ENCODE data around the gene JAG1. TPM values are rescaled to one million over a fixed set of nuclear protein-coding genes. Genes with fewer than 3 reads are reported as not detected.

JAG1 gene
- total RNA-seq, 2 experiments from 2014 or later: 0.28 to 0.89 TPM

GRCh38 chr20:10639737-10640556 lies 33.9 kb downstream of the JAG1 start:
- Mint-ChIP-seq H3K9me3 (no peaks in the 10 kb centered on the region), H3K27me3 (no peaks in the 10 kb centered on the region), H3K4me3 (no peak overlapping the region), H3K36me3 (peaks cover 11% of the 10 kb centered on the region), H3K27ac (no peak overlapping the region), H3K4me1 (peaks cover 6% of the 10 kb centered on the region)
- POLR2A ChIA-PET: no interaction called here
- ATAC-seq (ENCODE audit: low read depth) (no peak), DNase-seq (no peak)

- DNase-seq: no peak
- peaks cover 2% of the 10 kb centered on the region for H3K4me1 Mint-ChIP-seq
- H3K9me3 Mint-ChIP-seq: no peaks in the 10 kb centered on the region
- peaks cover 11% of the 10 kb centered on the region for H3K36me3 Mint-ChIP-seq
- H3K27me3 Mint-ChIP-seq: no peaks in the 10 kb centered on the region
- ATAC-seq (ENCODE audit: low read depth): no peak
- POLR2A ChIA-PET: no interaction called here
- no peak overlapping the region for H3K27ac Mint-ChIP-seq
- no peak overlapping the region for H3K4me3 Mint-ChIP-seq
Observed at GRCh38 chr20:10639077-10639736, 34.6 kb downstream of the JAG1 start.

- Mint-ChIP-seq H3K9me3 (no peaks in the 10 kb centered on the region), H3K4me3 (no peak overlapping the region), H3K36me3 (peaks cover 11% of the 10 kb centered on the region), H3K27me3 (no peaks in the 10 kb centered on the region), H3K27ac (no peak overlapping the region), H3K4me1 (peaks cover 3% of the 10 kb centered on the region)
- ATAC-seq (ENCODE audit: low read depth): no peak
- no peak for DNase-seq
- POLR2A ChIA-PET: no interaction called here
Observed at GRCh38 chr20:10637563-10637962, 36.2 kb downstream of the JAG1 start.

GRCh38 chr20:10637031-10637559 lies 36.7 kb downstream of the JAG1 start:
- peaks cover 3% of the 10 kb centered on the region for H3K4me1 Mint-ChIP-seq
- no peak for ATAC-seq (ENCODE audit: low read depth)

GRCh38 chr20:10636326-10636818 lies 37.4 kb downstream of the JAG1 start:
- ATAC-seq (ENCODE audit: low read depth) (no peak), DNase-seq (no peak)
- no peaks in the 10 kb centered on the region for H3K9me3 Mint-ChIP-seq
- H3K4me3 Mint-ChIP-seq: no peak overlapping the region
- H3K27me3 Mint-ChIP-seq: no peaks in the 10 kb centered on the region
- no peak overlapping the region for H3K27ac Mint-ChIP-seq
- peaks cover 3% of the 10 kb centered on the region for H3K4me1 Mint-ChIP-seq
- peaks cover 8% of the 10 kb centered on the region for H3K36me3 Mint-ChIP-seq
- POLR2A ChIA-PET: no interaction called here

More at GRCh38 chr20:10637031-10637559, 36.7 kb downstream of the JAG1 start:
- peaks cover 8% of the 10 kb centered on the region for H3K36me3 Mint-ChIP-seq
- POLR2A ChIA-PET: no interaction called here
- DNase-seq: no peak
- H3K4me3 Mint-ChIP-seq: no peak overlapping the region
- H3K9me3 Mint-ChIP-seq: no peaks in the 10 kb centered on the region
- no peak overlapping the region for H3K27ac Mint-ChIP-seq
- H3K27me3 Mint-ChIP-seq: no peaks in the 10 kb centered on the region

- H3K4me3 Mint-ChIP-seq: no peak overlapping the region
- H3K36me3 Mint-ChIP-seq: peaks cover 6% of the 10 kb centered on the region
- no peaks in the 10 kb centered on the region for H3K27me3 Mint-ChIP-seq
- peaks cover 3% of the 10 kb centered on the region for H3K4me1 Mint-ChIP-seq
- POLR2A ChIA-PET: no interaction called here
- no peak for ATAC-seq (ENCODE audit: low read depth)
- no peak overlapping the region for H3K27ac Mint-ChIP-seq
- no peak for DNase-seq
- no peaks in the 10 kb centered on the region for H3K9me3 Mint-ChIP-seq
Observed at GRCh38 chr20:10635476-10636208, 38.2 kb downstream of the JAG1 start.

- H3K4me1 Mint-ChIP-seq: peaks cover 3% of the 10 kb centered on the region
- no peak overlapping the region for H3K27ac Mint-ChIP-seq
- H3K9me3 Mint-ChIP-seq: no peaks in the 10 kb centered on the region
- no peak for DNase-seq
- H3K27me3 Mint-ChIP-seq: no peaks in the 10 kb centered on the region
- POLR2A ChIA-PET: no interaction called here
- H3K36me3 Mint-ChIP-seq: peaks cover 9% of the 10 kb centered on the region
- H3K4me3 Mint-ChIP-seq: no peak overlapping the region
- ATAC-seq (ENCODE audit: low read depth): no peak
Observed at GRCh38 chr20:10634683-10635411, 39.0 kb downstream of the JAG1 start.

GRCh38 chr20:10634211-10634610 lies 39.6 kb downstream of the JAG1 start:
- Mint-ChIP-seq H3K27ac (no peak overlapping the region), H3K4me3 (no peak overlapping the region), H3K4me1 (peaks cover 3% of the 10 kb centered on the region)

GRCh38 chr20:10633718-10634117 lies 40.1 kb downstream of the JAG1 start:
- Mint-ChIP-seq H3K9me3 (no peaks in the 10 kb centered on the region), H3K36me3 (peaks cover 5% of the 10 kb centered on the region), H3K4me1 (peaks cover 3% of the 10 kb centered on the region), H3K27ac (no peak overlapping the region), H3K27me3 (no peaks in the 10 kb centered on the region), H3K4me3 (no peak overlapping the region)
- no peak for ATAC-seq (ENCODE audit: low read depth)
- POLR2A ChIA-PET: no interaction called here
- no peak for DNase-seq

More at GRCh38 chr20:10634211-10634610, 39.6 kb downstream of the JAG1 start:
- ATAC-seq (ENCODE audit: low read depth): no peak
- POLR2A ChIA-PET: no interaction called here
- Mint-ChIP-seq H3K36me3 (peaks cover 5% of the 10 kb centered on the region), H3K27me3 (no peaks in the 10 kb centered on the region), H3K9me3 (no peaks in the 10 kb centered on the region)
- no peak for DNase-seq

- Mint-ChIP-seq H3K4me3 (no peak overlapping the region), H3K4me1 (peaks cover 3% of the 10 kb centered on the region), H3K36me3 (peaks cover 3% of the 10 kb centered on the region), H3K27me3 (no peaks in the 10 kb centered on the region), H3K27ac (no peak overlapping the region), H3K9me3 (no peaks in the 10 kb centered on the region)
- ATAC-seq (ENCODE audit: low read depth) (no peak), DNase-seq (no peak)
- POLR2A ChIA-PET: no interaction called here
Observed at GRCh38 chr20:10632721-10633509, 40.9 kb downstream of the JAG1 start.

GRCh38 chr20:10631126-10631525 lies 42.7 kb downstream of the JAG1 start:
- Mint-ChIP-seq H3K36me3 (peaks cover 3% of the 10 kb centered on the region), H3K27me3 (no peaks in the 10 kb centered on the region), H3K4me1 (peaks cover 3% of the 10 kb centered on the region), H3K9me3 (no peaks in the 10 kb centered on the region), H3K27ac (no peak overlapping the region), H3K4me3 (no peak overlapping the region)
- DNase-seq (no peak), ATAC-seq (ENCODE audit: low read depth) (no peak)
- POLR2A ChIA-PET: no interaction called here

- no peak for ATAC-seq (ENCODE audit: low read depth)
Observed at GRCh38 chr20:10629946-10630650, 43.7 kb downstream of the JAG1 start.

More at GRCh38 chr20:10629946-10630650, 43.7 kb downstream of the JAG1 start:
- H3K9me3 Mint-ChIP-seq: no peaks in the 10 kb centered on the region
- no peak overlapping the region for H3K4me3 Mint-ChIP-seq
- H3K27ac Mint-ChIP-seq: no peak overlapping the region
- POLR2A ChIA-PET: no interaction called here
- no peaks in the 10 kb centered on the region for H3K27me3 Mint-ChIP-seq
- H3K36me3 Mint-ChIP-seq: peaks cover 4% of the 10 kb centered on the region
- peaks cover 3% of the 10 kb centered on the region for H3K4me1 Mint-ChIP-seq
- no peak for DNase-seq

Measured in activated naive CD8-positive, alpha-beta T cell treated with anti-CD3 and anti-CD28 coated beads, Interleukin-2, amount 10 ng/mL, durations not matched to agents 7 days and 5 days (primary cell).